GM21447 (cell line): Measurements from ENCODE around the gene SLIT3.

Experiments
- ATAC-seq: cut with Tn5 transposase; IDR thresholded peaks from one replicate; pipeline ENCODE4 v1.9.1; 2021; ENCODE audit not compliant: unreplicated experiment

SLIT3 gene

GRCh38 chr5:168790002-168790635 is 510.8 kb downstream of the SLIT3 start:
- ATAC-seq, result no peak

GRCh38 chr5:168788786-168789185 is 512.2 kb downstream of the SLIT3 start:
- no peak for ATAC-seq

GRCh38 chr5:168788107-168788506 is 512.8 kb downstream of the SLIT3 start:
- no peak for ATAC-seq

GRCh38 chr5:168786147-168786546 is 514.8 kb downstream of the SLIT3 start:
- no peak for ATAC-seq

GRCh38 chr5:168784454-168784853 is 516.5 kb downstream of the SLIT3 start:
- no peak for ATAC-seq

GRCh38 chr5:168781941-168782571 is 518.9 kb downstream of the SLIT3 start:
- no peak for ATAC-seq

GRCh38 chr5:168780888-168781287 is 520.1 kb downstream of the SLIT3 start:
- ATAC-seq, result no peak

GRCh38 chr5:168779333-168779732 is 521.6 kb downstream of the SLIT3 start:
- ATAC-seq, result no peak

GRCh38 chr5:168778536-168778935 is 522.4 kb downstream of the SLIT3 start:
- no peak for ATAC-seq

- no peak for ATAC-seq
These were observed 523.3 kb downstream of the SLIT3 start for GRCh38 chr5:168777651-168778050.

- ATAC-seq, result no peak
These were observed 524.9 kb downstream of the SLIT3 start for GRCh38 chr5:168776070-168776469.

GRCh38 chr5:168773226-168773625 is 527.7 kb downstream of the SLIT3 start:
- ATAC-seq, result no peak

- ATAC-seq, result no peak
These were observed 528.5 kb downstream of the SLIT3 start for GRCh38 chr5:168772316-168772961.

- ATAC-seq, result no peak
These were observed 529.3 kb downstream of the SLIT3 start for GRCh38 chr5:168771678-168772077.

GRCh38 chr5:168770996-168771395 is 529.9 kb downstream of the SLIT3 start:
- ATAC-seq, result no peak

GRCh38 chr5:168770036-168770498 is 530.9 kb downstream of the SLIT3 start:
- ATAC-seq, result no peak

- ATAC-seq, result no peak
These were observed 532.8 kb downstream of the SLIT3 start for GRCh38 chr5:168768172-168768571.

GRCh38 chr5:168766426-168766700 is 534.6 kb downstream of the SLIT3 start:
- no peak for ATAC-seq

GRCh38 chr5:168765551-168766425 is 535.2 kb downstream of the SLIT3 start:
- ATAC-seq, result no peak

GRCh38 chr5:168765086-168765550 is 535.8 kb downstream of the SLIT3 start:
- ATAC-seq, result no peak
